ENCODE data around the gene PTGIR. TPM values are rescaled to one million over a fixed set of nuclear protein-coding genes. Genes with fewer than 3 reads are reported as not detected.

Gene PTGIR
- polyA plus RNA-seq (2013), result 2.8 TPM

- peak in 2 of 3 donors; percentile 62 to 67 for DNase-seq
- no peaks in the 10 kb centered on the region for H3K36me3 ChIP-seq (ENCODE audit: control insufficient read depth in 4 of 4, insufficient read depth in 4 of 4, low read length in 3 of 4)
- H3K4me1 ChIP-seq (ENCODE audit: control extremely low read depth in 1 of 4, control insufficient read depth in 4 of 4, insufficient read depth in 4 of 4, low read length in 3 of 4), result peaks cover 3 to 75% (median 62%) of the 10 kb centered on the region in 4 experiments
- ChIA-PET POLR2A (interaction anchor here (0.5 kb wide), 1 partner anchor 406 kb away, joined by 3 read pairs; no protein-coding TSS in a partner anchor), CTCF (interaction anchor here (11.3 kb wide), 1 partner anchor 8 kb away, joined by 172 read pairs; no protein-coding TSS in a partner anchor)
- no peaks in the 10 kb centered on the region for H3K9me3 ChIP-seq (ENCODE audit: control extremely low read depth in 1 of 5, control insufficient read depth in 4 of 5, insufficient read depth in 2 of 5, low read depth in 1 of 5, low read length in 4 of 5)
- H3K4me3 ChIP-seq (ENCODE audit: control insufficient read depth in 1 of 7, extremely low read depth in 1 of 7, insufficient read depth in 4 of 7, low read depth in 2 of 7, low read length in 6 of 7), result peak within 1 kb of the TSS in 4 of 7 experiments; percentile 9 to 44 (median 35)
- no peak within 1 kb of the TSS for H3K27ac ChIP-seq (ENCODE audit: insufficient read depth in 1 of 2, low read depth in 1 of 2, low read length in 2 of 2, poor library complexity in 1 of 2, severe bottlenecking in 2 of 2)
- no peaks in the 10 kb centered on the region for H3K27me3 ChIP-seq (replicated peaks in 2 of 5; ENCODE audit: control insufficient read depth in 4 of 5, insufficient read depth in 5 of 5, low read length in 4 of 5)
- 10% methylated on average over 13 of the region's 13 CpGs for WGBS (ENCODE audit: insufficient coverage)
Observed at GRCh38 chr19:46624958-46625661, at the start of gene PTGIR. PTGIR (minus strand) TSS chr19:46625089; CDS start chr19:46624225, 864 bp downstream.

- no peak overlapping the region for H3K4me3 ChIP-seq (ENCODE audit: control insufficient read depth in 1 of 7, extremely low read depth in 1 of 7, insufficient read depth in 4 of 7, low read depth in 2 of 7, low read length in 6 of 7)
- DNase-seq, result no peak
- no peaks in the 10 kb centered on the region for H3K4me1 ChIP-seq (ENCODE audit: control extremely low read depth in 1 of 4, control insufficient read depth in 4 of 4, insufficient read depth in 4 of 4, low read length in 3 of 4)
- peaks cover 6 to 28% (median 20%) of the 10 kb centered on the region in 4 experiments for H3K36me3 ChIP-seq (ENCODE audit: control insufficient read depth in 4 of 4, insufficient read depth in 4 of 4, low read length in 3 of 4)
- ChIA-PET CTCF (interaction anchor here (0.9 to 1.0 kb wide), 2 partner anchors 9 to 57 kb away, joined by 4 read pairs; no protein-coding TSS in a partner anchor), POLR2A (no interaction called here)
- H3K9me3 ChIP-seq (ENCODE audit: control extremely low read depth in 1 of 5, control insufficient read depth in 4 of 5, insufficient read depth in 2 of 5, low read depth in 1 of 5, low read length in 4 of 5), result no peaks in the 10 kb centered on the region
- H3K27ac ChIP-seq (ENCODE audit: insufficient read depth in 1 of 2, low read depth in 1 of 2, low read length in 2 of 2, poor library complexity in 1 of 2, severe bottlenecking in 2 of 2), result no peak overlapping the region
- no peaks in the 10 kb centered on the region for H3K27me3 ChIP-seq (replicated peaks in 2 of 5; ENCODE audit: control insufficient read depth in 4 of 5, insufficient read depth in 5 of 5, low read length in 4 of 5)
Observed at GRCh38 chr19:46670813-46671212, 45.9 kb upstream of the PTGIR start.

- ChIA-PET POLR2A (no interaction called here), CTCF (interaction anchor here (1.9 kb wide), 1 partner anchor 55 kb away, joined by 4 read pairs; no protein-coding TSS in a partner anchor)
- no peaks in the 10 kb centered on the region for H3K4me1 ChIP-seq (ENCODE audit: control extremely low read depth in 1 of 4, control insufficient read depth in 4 of 4, insufficient read depth in 4 of 4, low read length in 3 of 4)
- WGBS (ENCODE audit: insufficient coverage), result 95% methylated on average over 3 of the region's 3 CpGs
- no peak for DNase-seq
- H3K4me3 ChIP-seq (ENCODE audit: control insufficient read depth in 1 of 7, extremely low read depth in 1 of 7, insufficient read depth in 4 of 7, low read depth in 2 of 7, low read length in 6 of 7), result no peak overlapping the region
- H3K9me3 ChIP-seq (ENCODE audit: control extremely low read depth in 1 of 5, control insufficient read depth in 4 of 5, insufficient read depth in 2 of 5, low read depth in 1 of 5, low read length in 4 of 5), result no peaks in the 10 kb centered on the region
- no peak overlapping the region for H3K27ac ChIP-seq (ENCODE audit: insufficient read depth in 1 of 2, low read depth in 1 of 2, low read length in 2 of 2, poor library complexity in 1 of 2, severe bottlenecking in 2 of 2)
- peaks cover 3 to 9% (median 7%) of the 10 kb centered on the region in 4 experiments for H3K36me3 ChIP-seq (ENCODE audit: control insufficient read depth in 4 of 4, insufficient read depth in 4 of 4, low read length in 3 of 4)
- H3K27me3 ChIP-seq (replicated peaks in 2 of 5; ENCODE audit: control insufficient read depth in 4 of 5, insufficient read depth in 5 of 5, low read length in 4 of 5), result no peaks in the 10 kb centered on the region
Observed at GRCh38 chr19:46668662-46669061, 43.8 kb upstream of the PTGIR start.

- 100% methylated on average over 3 of the region's 8 CpGs for WGBS (ENCODE audit: insufficient coverage)
- CTCF ChIA-PET, result interaction anchor here (0.6 to 5.7 kb wide), 3 partner anchors 13 to 90 kb away, joined by 3 to 121 read pairs (median 3); no protein-coding TSS in a partner anchor
- H3K4me3 ChIP-seq (ENCODE audit: control insufficient read depth in 1 of 7, extremely low read depth in 1 of 7, insufficient read depth in 4 of 7, low read depth in 2 of 7, low read length in 6 of 7), result no peak overlapping the region
- peaks cover 0 to 7% (median 4%) of the 10 kb centered on the region in 5 experiments for H3K27me3 ChIP-seq (replicated peaks in 2 of 5; ENCODE audit: control insufficient read depth in 4 of 5, insufficient read depth in 5 of 5, low read length in 4 of 5)
- peaks cover 0 to 17% (median 14%) of the 10 kb centered on the region in 4 experiments for H3K4me1 ChIP-seq (ENCODE audit: control extremely low read depth in 1 of 4, control insufficient read depth in 4 of 4, insufficient read depth in 4 of 4, low read length in 3 of 4)
- POLR2A ChIA-PET, result no interaction called here
- H3K27ac ChIP-seq (ENCODE audit: insufficient read depth in 1 of 2, low read depth in 1 of 2, low read length in 2 of 2, poor library complexity in 1 of 2, severe bottlenecking in 2 of 2), result no peak overlapping the region
- no peaks in the 10 kb centered on the region for H3K9me3 ChIP-seq (ENCODE audit: control extremely low read depth in 1 of 5, control insufficient read depth in 4 of 5, insufficient read depth in 2 of 5, low read depth in 1 of 5, low read length in 4 of 5)
- no peak for DNase-seq
- no peaks in the 10 kb centered on the region for H3K36me3 ChIP-seq (ENCODE audit: control insufficient read depth in 4 of 4, insufficient read depth in 4 of 4, low read length in 3 of 4)
Observed at GRCh38 chr19:46665072-46665471, 40.2 kb upstream of the PTGIR start.

GRCh38 chr19:46661735-46662592, 37.1 kb upstream of the PTGIR start:
- CTCF ChIA-PET, result interaction anchor here (0.6 to 5.7 kb wide), 24 partner anchors 9 to 142 kb away, joined by 3 to 121 read pairs (median 4); partner anchors contain the start of gene CALM3
- 1% methylated on average over 15 of the region's 19 CpGs for WGBS (ENCODE audit: insufficient coverage)
- Histone ChIP-seq H3K27ac (ENCODE audit: insufficient read depth in 1 of 2, low read depth in 1 of 2, low read length in 2 of 2, poor library complexity in 1 of 2, severe bottlenecking in 2 of 2) (peak overlapping the region in 1 of 2 experiments; percentile 25), H3K9me3 (ENCODE audit: control extremely low read depth in 1 of 5, control insufficient read depth in 4 of 5, insufficient read depth in 2 of 5, low read depth in 1 of 5, low read length in 4 of 5) (no peaks in the 10 kb centered on the region), H3K27me3 (replicated peaks in 2 of 5; ENCODE audit: control insufficient read depth in 4 of 5, insufficient read depth in 5 of 5, low read length in 4 of 5) (peaks cover 0 to 31% (median 16%) of the 10 kb centered on the region in 5 experiments), H3K4me1 (ENCODE audit: control extremely low read depth in 1 of 4, control insufficient read depth in 4 of 4, insufficient read depth in 4 of 4, low read length in 3 of 4) (peaks cover 0 to 31% (median 27%) of the 10 kb centered on the region in 4 experiments), H3K4me3 (ENCODE audit: control insufficient read depth in 1 of 7, extremely low read depth in 1 of 7, insufficient read depth in 4 of 7, low read depth in 2 of 7, low read length in 6 of 7) (peak overlapping the region in 6 of 7 experiments; percentile 9 to 69 (median 56)), H3K36me3 (ENCODE audit: control insufficient read depth in 4 of 4, insufficient read depth in 4 of 4, low read length in 3 of 4) (no peaks in the 10 kb centered on the region)
- POLR2A ChIA-PET, result interaction anchor here (0.6 to 1.5 kb wide), 3 partner anchors 13 to 126 kb away, joined by 3 to 4 read pairs (median 4); no protein-coding TSS in a partner anchor
- peak; percentile 90 to 96 (median 95) for DNase-seq

GRCh38 chr19:46661020-46661731, 36.3 kb upstream of the PTGIR start, which contains the start of gene DACT3:
DACT3 (minus strand) TSS chr19:46661182; CDS start chr19:46661064, 118 bp downstream.
- POLR2A ChIA-PET, result interaction anchor here (0.5 to 1.5 kb wide), 6 partner anchors 13 to 127 kb away, joined by 3 to 4 read pairs (median 4); partner anchors contain the start of gene CALM3
- DNase-seq, result peak; percentile 99 to 100 (median 100)
- H3K27ac ChIP-seq (ENCODE audit: insufficient read depth in 1 of 2, low read depth in 1 of 2, low read length in 2 of 2, poor library complexity in 1 of 2, severe bottlenecking in 2 of 2), result peak within 1 kb of the TSS in 1 of 2 experiments; percentile 25
- peaks cover 0 to 33% (median 20%) of the 10 kb centered on the region in 5 experiments for H3K27me3 ChIP-seq (replicated peaks in 2 of 5; ENCODE audit: control insufficient read depth in 4 of 5, insufficient read depth in 5 of 5, low read length in 4 of 5)
- H3K4me3 ChIP-seq (ENCODE audit: control insufficient read depth in 1 of 7, extremely low read depth in 1 of 7, insufficient read depth in 4 of 7, low read depth in 2 of 7, low read length in 6 of 7), result peak within 1 kb of the TSS in 6 of 7 experiments; percentile 9 to 69 (median 56)
- no peaks in the 10 kb centered on the region for H3K9me3 ChIP-seq (ENCODE audit: control extremely low read depth in 1 of 5, control insufficient read depth in 4 of 5, insufficient read depth in 2 of 5, low read depth in 1 of 5, low read length in 4 of 5)
- CTCF ChIA-PET, result interaction anchor here (0.7 to 5.7 kb wide), 18 partner anchors 8 to 132 kb away, joined by 3 to 121 read pairs (median 5); partner anchors contain the start of gene CALM3
- no peaks in the 10 kb centered on the region for H3K36me3 ChIP-seq (ENCODE audit: control insufficient read depth in 4 of 4, insufficient read depth in 4 of 4, low read length in 3 of 4)
- peaks cover 0 to 31% (median 27%) of the 10 kb centered on the region in 4 experiments for H3K4me1 ChIP-seq (ENCODE audit: control extremely low read depth in 1 of 4, control insufficient read depth in 4 of 4, insufficient read depth in 4 of 4, low read length in 3 of 4)
- 0% methylated on average over 41 of the region's 61 CpGs for WGBS (ENCODE audit: insufficient coverage)

Measured in common myeloid progenitor, CD34-positive (primary cell).